HS-27A (cell line): ENCODE results near the gene C8B.

Experiments
- DNase-seq: peaks from one replicate; pipeline ENCODE4 v3.0.0-alpha.2; 2012; ENCODE audit warnings: low read depth, missing footprints

The C8B gene

GRCh38 chr1:56931211-56931610 is 34.6 kb downstream of the C8B start:
- no peak for DNase-seq

- DNase-seq: no peak
Measured at GRCh38 chr1:56929492-56929891, 36.3 kb downstream of the C8B start.

GRCh38 chr1:56927986-56928385 is 37.8 kb downstream of the C8B start:
- DNase-seq: no peak

DNA sequence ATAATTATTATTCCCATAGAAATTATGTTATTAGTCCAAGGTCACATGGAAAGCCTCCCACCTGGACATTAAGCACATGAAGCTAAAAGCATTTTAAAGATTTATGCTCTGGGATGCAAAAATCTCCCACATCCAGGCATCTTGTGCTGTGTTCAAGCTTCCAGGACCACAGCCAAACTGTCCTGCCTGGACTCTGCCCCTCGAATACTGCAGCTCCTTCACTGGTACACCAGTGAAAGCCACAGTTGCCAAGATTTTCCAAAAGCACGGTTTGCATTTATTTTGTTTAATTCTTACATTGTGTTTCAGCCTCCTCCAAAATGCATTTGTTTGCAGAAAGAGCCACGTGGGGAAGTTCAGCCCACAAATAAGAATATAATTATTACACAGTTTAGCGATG is 38.6 kb downstream of the C8B start:
- DNase-seq: no peak

GRCh38 chr1:56925193-56925592 is 40.6 kb downstream of the C8B start:
- no peak for DNase-seq

DNA sequence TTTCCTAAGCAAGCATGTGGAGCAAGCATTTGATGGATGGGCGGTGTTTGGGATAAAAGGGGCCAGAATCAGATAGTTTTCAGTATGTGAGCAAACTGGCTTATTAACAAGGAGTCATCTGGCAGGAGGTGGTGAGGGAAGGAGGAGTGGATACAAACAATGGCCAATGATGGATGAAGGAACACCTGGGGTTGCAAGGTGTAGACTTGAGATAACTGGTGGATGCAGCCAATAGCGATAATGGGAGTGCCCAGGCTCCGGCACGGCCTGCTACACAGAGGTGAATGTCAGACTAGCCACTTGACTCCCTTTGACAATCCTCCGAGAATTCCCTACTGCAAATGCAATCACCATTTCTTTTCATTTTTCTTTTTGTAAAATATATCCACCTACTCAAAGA is 41.7 kb downstream of the C8B start:
- no peak for DNase-seq

- DNase-seq: no peak
Measured at GRCh38 chr1:56923201-56923600, 42.6 kb downstream of the C8B start.

DNA sequence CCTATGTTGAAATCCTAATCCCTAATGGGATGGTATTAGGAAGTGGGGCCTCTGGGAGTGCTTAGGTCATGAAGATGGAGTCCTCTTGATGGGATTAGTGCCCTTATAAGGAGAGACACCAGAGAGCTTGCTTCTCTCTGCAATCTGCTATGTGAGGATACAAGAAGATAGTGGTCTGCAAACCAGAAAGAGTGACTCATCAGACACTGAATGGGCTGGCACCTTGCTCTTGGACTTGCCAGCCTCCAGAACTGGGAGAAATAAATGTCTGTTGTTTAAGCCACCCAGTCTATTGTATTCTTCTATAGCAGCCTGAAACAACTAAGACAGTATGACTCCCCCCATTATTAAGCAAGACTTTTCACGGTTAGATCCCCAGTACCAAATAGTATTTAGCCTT is 43.3 kb downstream of the C8B start:
- DNase-seq: no peak

GRCh38 chr1:56922070-56922469 is 43.7 kb downstream of the C8B start:
- no peak for DNase-seq

GRCh38 chr1:56921479-56921878 is 44.3 kb downstream of the C8B start:
- DNase-seq: no peak

- no peak for DNase-seq
Measured at GRCh38 chr1:56920591-56921001, 45.2 kb downstream of the C8B start.

DNA sequence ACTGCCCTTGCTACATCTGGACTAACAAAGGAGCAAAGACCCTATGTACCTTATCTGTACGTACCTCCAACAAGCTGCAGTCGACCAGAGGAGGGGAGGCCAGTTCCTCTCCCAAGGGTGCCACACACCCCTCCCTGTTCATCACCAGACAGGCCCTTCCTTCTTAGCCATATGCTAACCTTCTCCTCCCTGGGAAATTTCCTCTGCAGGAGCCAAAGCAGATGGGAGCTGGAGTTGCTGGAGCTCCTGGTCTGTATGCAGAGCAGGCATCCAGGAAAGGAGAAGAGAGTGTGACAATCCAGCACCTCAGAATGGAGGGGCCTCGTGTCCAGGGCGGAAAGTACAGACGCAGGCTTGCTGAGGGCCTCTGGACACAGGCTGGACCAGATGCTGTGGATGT is 48.5 kb downstream of the C8B start:
- DNase-seq: no peak

GRCh38 chr1:56916630-56917029 is 49.2 kb downstream of the C8B start:
- DNase-seq: no peak

GRCh38 chr1:56915960-56916359 is 49.9 kb downstream of the C8B start:
- DNase-seq: no peak

DNA sequence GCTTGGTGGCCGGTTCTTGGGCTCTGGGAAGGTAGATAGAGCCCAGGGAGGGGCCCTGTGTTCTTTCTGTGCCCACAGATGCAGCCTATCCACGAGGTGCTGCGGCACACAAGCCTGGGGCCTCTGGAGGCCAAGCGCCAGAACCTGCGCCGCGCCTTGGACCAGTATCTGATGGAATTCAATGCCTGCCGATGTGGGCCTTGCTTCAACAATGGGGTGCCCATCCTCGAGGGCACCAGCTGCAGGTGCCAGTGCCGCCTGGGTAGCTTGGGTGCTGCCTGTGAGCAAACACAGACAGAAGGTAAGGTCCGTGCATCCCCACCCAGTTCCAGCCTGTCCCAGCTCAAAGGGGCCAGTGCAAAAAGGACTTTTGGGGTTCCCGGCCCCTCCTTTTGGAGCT is 53.5 kb downstream of the C8B start:
- DNase-seq: no peak

GRCh38 chr1:56911098-56911938 is 54.5 kb downstream of the C8B start:
- DNase-seq: no peak

DNA sequence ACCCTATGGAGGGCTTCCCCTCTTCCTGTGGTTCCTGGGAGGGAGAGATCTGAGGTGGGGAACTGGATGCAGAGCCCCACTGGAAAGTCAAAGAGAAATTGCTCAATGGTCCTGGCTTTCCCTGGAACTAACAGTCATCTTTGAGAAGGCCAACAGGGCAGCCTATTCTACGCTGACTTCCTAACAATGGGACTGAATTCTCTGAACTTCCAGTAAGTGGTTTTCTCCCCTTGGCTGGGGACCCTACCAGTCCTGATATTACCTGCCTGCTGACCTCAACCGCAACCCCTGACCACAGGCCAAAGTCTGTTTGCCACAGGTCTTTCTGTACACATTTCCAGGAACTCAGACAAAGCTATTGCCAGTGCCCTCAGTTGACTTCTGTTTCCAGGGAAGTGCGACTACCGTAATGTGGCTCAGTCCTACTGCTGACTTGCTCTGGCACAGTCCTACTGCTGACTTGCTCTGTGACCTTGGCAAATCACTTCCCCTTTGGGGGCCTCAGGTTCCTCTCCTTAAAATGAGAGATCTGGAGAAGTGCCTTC is 55.3 kb downstream of the C8B start:
- DNase-seq: no peak

DNA sequence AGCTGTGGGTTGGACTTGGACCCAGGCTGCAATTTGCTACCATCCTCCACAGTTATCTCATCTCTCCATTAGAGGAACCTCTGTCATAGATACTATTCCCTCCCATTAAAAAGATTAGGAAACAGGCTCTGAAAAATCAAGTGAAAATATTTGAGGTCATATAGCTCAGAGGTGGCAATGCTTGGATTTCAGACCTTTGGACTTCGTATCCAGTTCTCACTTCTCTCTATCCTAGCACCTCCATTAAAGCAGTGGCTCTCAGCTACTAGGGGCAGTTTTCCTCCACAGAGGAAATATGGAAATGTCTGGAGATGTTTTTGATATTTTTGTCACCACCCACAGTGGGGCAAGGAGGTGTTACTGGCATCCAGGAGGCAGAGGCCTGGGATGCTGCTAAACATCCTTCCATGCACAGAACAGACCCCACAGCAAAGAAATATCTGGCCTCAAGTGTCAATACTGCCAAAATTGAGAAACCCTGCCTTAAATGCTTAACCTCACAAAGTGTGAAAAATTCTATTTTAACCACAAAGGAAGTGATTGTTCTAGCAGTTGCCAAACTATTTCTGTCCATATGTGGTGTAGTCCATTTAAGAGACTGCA is 57.1 kb downstream of the C8B start:
- no peak for DNase-seq

GRCh38 chr1:56905667-56906066 is 60.1 kb downstream of the C8B start:
- no peak for DNase-seq

GRCh38 chr1:56904663-56905397 is 61.0 kb downstream of the C8B start:
- no peak for DNase-seq

- DNase-seq: no peak
Measured at GRCh38 chr1:56903778-56904177, 62.0 kb downstream of the C8B start.

GRCh38 chr1:56901716-56902115 is 64.1 kb downstream of the C8B start:
- DNase-seq: no peak

GRCh38 chr1:56898879-56899278 is 66.9 kb downstream of the C8B start:
- DNase-seq: no peak
